RWPE2 (cell line): ENCODE results near the gene SMYD1.

Source experiments
- ATAC-seq: fragments of 200-7000 bp; cut with Tn5 transposase; 3 replicates; pipeline ENCODE4 v1.9.1; 2021; ENCODE audit warnings: low read depth
- DNase-seq: peaks from one replicate; pipeline ENCODE4 v3.0.0-alpha.2; 2020; ENCODE audit warnings: low spot score
- H3K27ac ChIP-seq: fragments of 450-650 bp; 2 replicates; pipeline ENCODE4 v1.5.1; 2017; ENCODE audit warnings: mild to moderate bottlenecking; ENCODE audit not compliant: poor library complexity, severe bottlenecking
- H3K27me3 ChIP-seq: fragments of 250-450 bp; sonication (Bioruptor Pico); 2 replicates; pipeline ENCODE4 v1.5.1; 2021; ENCODE audit warnings: mild to moderate bottlenecking, moderate library complexity; ENCODE audit not compliant: insufficient read depth, poor library complexity, severe bottlenecking
- H3K36me3 ChIP-seq: fragments of 250-450 bp; sonication (Bioruptor Pico); 2 replicates; pipeline ENCODE4 v1.5.1; 2020; ENCODE audit warnings: low read depth, mild to moderate bottlenecking, moderate library complexity
- H3K4me1 ChIP-seq: fragments of 250-450 bp; sonication (Bioruptor Pico); 2 replicates; pipeline ENCODE4 v1.5.1; 2021; ENCODE audit warnings: mild to moderate bottlenecking, moderate library complexity; ENCODE audit not compliant: insufficient read depth, poor library complexity, severe bottlenecking
- H3K4me3 ChIP-seq: fragments of 250-450 bp; sonication (Bioruptor Pico); 2 replicates; pipeline ENCODE4 v1.5.1; 2021; ENCODE audit warnings: mild to moderate bottlenecking, moderate library complexity; ENCODE audit not compliant: severe bottlenecking
- H3K9me3 ChIP-seq: fragments of 250-450 bp; sonication (Bioruptor Pico); 2 replicates; pipeline ENCODE4 v1.5.1; 2021; ENCODE audit warnings: mild to moderate bottlenecking, moderate library complexity; ENCODE audit not compliant: severe bottlenecking
- TF ChIP-seq, protein P1 (sequence below): fragments of 450-650 bp; IDR thresholded peaks from one replicate; pipeline ENCODE4 v1.5.1; 2017; ENCODE audit warnings: mild to moderate bottlenecking, moderate library complexity; ENCODE audit not compliant: poor library complexity, severe bottlenecking

SMYD1 gene

GRCh38 chr2:88024509-88024908 lies 43.1 kb upstream of the SMYD1 start:
- DNase-seq, result no peak

DNA sequence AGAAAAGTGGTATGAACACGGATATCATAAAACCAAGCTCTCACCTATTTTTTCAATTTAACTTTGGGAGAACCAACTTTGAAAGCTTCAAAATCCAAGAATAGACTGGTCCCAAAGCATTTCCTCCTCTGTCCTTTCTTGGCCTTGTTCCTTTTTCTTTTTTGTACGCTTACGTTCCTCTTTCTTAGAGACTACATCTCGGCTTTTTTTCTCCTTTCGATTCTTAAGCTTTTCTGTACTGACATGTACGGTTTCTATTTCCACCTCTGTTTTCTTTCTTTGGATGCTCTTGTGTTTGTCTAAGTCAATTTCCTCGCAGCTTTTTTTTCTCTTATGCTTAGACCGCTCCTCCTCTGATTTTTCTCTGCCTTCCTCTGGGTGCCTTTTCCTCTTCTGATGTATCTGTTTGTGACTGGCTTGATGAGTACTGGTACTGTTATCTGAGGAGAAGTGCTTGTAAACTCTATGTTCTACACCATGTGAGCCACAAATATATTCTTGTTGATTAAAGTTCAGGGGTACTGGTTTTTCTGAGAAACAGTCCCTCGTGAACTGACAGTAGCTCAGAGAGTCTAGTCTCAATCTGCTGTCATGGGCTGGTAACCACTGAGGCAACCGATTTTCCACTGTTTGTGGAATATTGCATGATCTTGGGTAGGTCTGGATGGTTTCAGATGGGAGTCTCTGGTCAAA lies 39.8 kb upstream of the SMYD1 start:
- TF ChIP-seq, protein P1, sequence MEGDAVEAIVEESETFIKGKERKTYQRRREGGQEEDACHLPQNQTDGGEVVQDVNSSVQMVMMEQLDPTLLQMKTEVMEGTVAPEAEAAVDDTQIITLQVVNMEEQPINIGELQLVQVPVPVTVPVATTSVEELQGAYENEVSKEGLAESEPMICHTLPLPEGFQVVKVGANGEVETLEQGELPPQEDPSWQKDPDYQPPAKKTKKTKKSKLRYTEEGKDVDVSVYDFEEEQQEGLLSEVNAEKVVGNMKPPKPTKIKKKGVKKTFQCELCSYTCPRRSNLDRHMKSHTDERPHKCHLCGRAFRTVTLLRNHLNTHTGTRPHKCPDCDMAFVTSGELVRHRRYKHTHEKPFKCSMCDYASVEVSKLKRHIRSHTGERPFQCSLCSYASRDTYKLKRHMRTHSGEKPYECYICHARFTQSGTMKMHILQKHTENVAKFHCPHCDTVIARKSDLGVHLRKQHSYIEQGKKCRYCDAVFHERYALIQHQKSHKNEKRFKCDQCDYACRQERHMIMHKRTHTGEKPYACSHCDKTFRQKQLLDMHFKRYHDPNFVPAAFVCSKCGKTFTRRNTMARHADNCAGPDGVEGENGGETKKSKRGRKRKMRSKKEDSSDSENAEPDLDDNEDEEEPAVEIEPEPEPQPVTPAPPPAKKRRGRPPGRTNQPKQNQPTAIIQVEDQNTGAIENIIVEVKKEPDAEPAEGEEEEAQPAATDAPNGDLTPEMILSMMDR, result no peak
- Histone ChIP-seq H3K4me1 (no peaks in the 10 kb centered on the region), H3K9me3 (no peaks in the 10 kb centered on the region), H3K36me3 (peaks cover 6% of the 10 kb centered on the region; the same call in 1 of the 2 replicates), H3K27ac (no peak overlapping the region), H3K4me3 (no peak overlapping the region), H3K27me3 (no peaks in the 10 kb centered on the region)
- DNase-seq (no peak), ATAC-seq (no peak)

More at GRCh38 chr2:88024509-88024908, 43.1 kb upstream of the SMYD1 start:
- Histone ChIP-seq H3K4me3 (no peak overlapping the region), H3K27me3 (no peaks in the 10 kb centered on the region), H3K4me1 (no peaks in the 10 kb centered on the region), H3K27ac (no peak overlapping the region), H3K9me3 (no peaks in the 10 kb centered on the region), H3K36me3 (no peaks in the 10 kb centered on the region)
- no peak for ATAC-seq
- TF ChIP-seq, protein P1, result no peak

DNA sequence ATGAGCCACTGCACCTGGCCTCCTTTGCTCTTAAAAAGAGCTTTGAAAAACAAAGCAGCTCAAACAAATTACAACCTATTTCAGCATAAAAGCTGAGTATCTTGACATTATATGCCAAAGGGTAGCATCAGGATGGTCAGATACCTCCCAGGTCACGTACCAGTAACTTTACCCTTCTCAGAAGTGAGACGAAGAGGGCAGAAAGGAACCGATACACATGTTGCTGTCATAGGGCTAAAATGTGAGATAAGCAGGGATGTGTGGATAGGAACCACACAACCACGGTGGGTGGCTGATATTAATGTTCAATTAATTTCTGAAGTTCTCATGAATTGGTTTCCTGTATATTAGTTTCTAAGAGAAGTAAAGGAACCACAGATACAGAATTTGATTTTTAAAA lies 38.7 kb upstream of the SMYD1 start:
- Histone ChIP-seq H3K4me1 (no peaks in the 10 kb centered on the region), H3K27me3 (no peaks in the 10 kb centered on the region), H3K4me3 (no peak overlapping the region), H3K27ac (no peak overlapping the region), H3K36me3 (peaks cover 14% of the 10 kb centered on the region), H3K9me3 (no peaks in the 10 kb centered on the region)
- no peak for DNase-seq
- TF ChIP-seq, protein P1, result no peak
- no peak for ATAC-seq

DNA sequence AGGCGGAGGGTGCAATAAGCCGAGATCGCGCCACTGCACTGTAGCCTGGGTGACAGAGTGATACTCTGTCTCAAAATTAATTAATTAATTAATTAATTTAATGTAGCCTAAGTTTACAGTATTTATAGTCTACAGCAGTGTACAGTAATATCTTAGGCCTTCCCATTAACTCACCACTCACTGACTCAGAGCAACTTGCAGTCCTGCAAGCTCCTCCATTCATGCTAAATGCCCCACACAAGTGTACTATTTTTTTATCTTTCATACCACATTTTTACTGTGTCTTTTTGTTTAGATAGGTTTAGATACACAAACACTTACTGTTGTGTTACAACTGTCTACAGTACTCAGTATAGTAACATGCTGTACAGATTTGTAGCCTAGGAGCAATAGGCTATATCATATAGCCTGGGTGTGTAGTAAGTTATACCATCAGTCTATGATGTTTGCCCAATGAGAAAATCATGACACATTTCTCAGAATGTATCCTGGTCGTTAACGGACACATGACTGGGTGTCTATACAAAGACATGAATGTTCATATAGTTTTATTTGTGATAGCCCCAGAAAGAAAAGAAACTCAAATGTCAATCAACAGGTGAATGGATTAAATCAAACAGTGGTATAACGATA lies 35.4 kb upstream of the SMYD1 start:
- Histone ChIP-seq H3K4me1 (no peaks in the 10 kb centered on the region), H3K4me3 (no peak overlapping the region), H3K36me3 (peaks cover 18% of the 10 kb centered on the region), H3K27ac (no peak overlapping the region), H3K27me3 (no peaks in the 10 kb centered on the region), H3K9me3 (no peaks in the 10 kb centered on the region)
- TF ChIP-seq, protein P1, result no peak
- no peak for ATAC-seq
- no peak for DNase-seq

GRCh38 chr2:88036182-88036581 lies 31.4 kb upstream of the SMYD1 start:
- no peaks in the 10 kb centered on the region for H3K27me3 ChIP-seq
- ATAC-seq, result no peak
- DNase-seq, result no peak

More at GRCh38 chr2:88036182-88036581, 31.4 kb upstream of the SMYD1 start:
- Histone ChIP-seq H3K4me1 (peaks cover 14% of the 10 kb centered on the region), H3K4me3 (no peak overlapping the region), H3K36me3 (peaks cover 12% of the 10 kb centered on the region), H3K9me3 (no peaks in the 10 kb centered on the region), H3K27ac (no peak overlapping the region)
- TF ChIP-seq, protein P1, result no peak
